ENCODE data around the gene HOXA2. TPM values are rescaled to one million over a fixed set of nuclear protein-coding genes. Genes with fewer than 3 reads are reported as not detected.

HOXA2 gene
- total RNA-seq, 2 experiments from 2014 or later: not detected

- intact Hi-C loops (cut with micrococcal nuclease): no loop called here
- no peaks in the 10 kb centered on the region for H3K9me3 Mint-ChIP-seq
- POLR2A ChIA-PET: no interaction called here
- peaks cover 4% of the 10 kb centered on the region for H3K4me1 Mint-ChIP-seq (ENCODE audit: low read depth)
- DNase-seq: no peak
- CTCF ChIA-PET: no interaction called here
- H3K27ac Mint-ChIP-seq: no peak overlapping the region
- peaks cover 55% of the 10 kb centered on the region for H3K27me3 Mint-ChIP-seq
- no peaks in the 10 kb centered on the region for H3K36me3 Mint-ChIP-seq
- no peak overlapping the region for H3K4me3 Mint-ChIP-seq
Observed at GRCh38 chr7:27128776-27129728, 26.6 kb upstream of the HOXA2 start.

DNA sequence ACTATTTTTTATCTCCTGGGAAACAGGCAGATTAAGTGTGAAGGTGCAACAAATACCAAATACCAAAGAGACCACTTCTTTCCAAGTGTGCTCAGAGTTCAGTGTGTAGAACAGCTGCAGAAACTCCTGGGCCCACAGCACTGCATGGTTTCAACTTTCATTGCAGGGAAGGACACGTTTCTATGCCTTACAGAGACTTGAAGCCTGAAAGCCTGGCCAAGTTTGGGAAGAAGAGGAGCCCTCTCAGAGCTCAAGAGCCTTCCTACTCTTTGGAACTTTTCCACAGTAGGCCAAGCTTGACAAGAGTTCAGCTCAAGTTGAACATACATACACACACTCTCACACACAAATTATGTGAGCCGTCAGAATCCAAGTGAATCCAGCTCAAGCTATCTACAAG, 25.6 kb upstream of the HOXA2 start:
- no peaks in the 10 kb centered on the region for H3K9me3 Mint-ChIP-seq
- no peaks in the 10 kb centered on the region for H3K4me1 Mint-ChIP-seq (ENCODE audit: low read depth)
- H3K36me3 Mint-ChIP-seq: no peaks in the 10 kb centered on the region
- intact Hi-C loops (cut with micrococcal nuclease): no loop called here
- no peak for DNase-seq
- no peak overlapping the region for H3K4me3 Mint-ChIP-seq
- ChIA-PET CTCF (no interaction called here), POLR2A (no interaction called here)
- no peak overlapping the region for H3K27ac Mint-ChIP-seq
- H3K27me3 Mint-ChIP-seq: peaks cover 51% of the 10 kb centered on the region

DNA sequence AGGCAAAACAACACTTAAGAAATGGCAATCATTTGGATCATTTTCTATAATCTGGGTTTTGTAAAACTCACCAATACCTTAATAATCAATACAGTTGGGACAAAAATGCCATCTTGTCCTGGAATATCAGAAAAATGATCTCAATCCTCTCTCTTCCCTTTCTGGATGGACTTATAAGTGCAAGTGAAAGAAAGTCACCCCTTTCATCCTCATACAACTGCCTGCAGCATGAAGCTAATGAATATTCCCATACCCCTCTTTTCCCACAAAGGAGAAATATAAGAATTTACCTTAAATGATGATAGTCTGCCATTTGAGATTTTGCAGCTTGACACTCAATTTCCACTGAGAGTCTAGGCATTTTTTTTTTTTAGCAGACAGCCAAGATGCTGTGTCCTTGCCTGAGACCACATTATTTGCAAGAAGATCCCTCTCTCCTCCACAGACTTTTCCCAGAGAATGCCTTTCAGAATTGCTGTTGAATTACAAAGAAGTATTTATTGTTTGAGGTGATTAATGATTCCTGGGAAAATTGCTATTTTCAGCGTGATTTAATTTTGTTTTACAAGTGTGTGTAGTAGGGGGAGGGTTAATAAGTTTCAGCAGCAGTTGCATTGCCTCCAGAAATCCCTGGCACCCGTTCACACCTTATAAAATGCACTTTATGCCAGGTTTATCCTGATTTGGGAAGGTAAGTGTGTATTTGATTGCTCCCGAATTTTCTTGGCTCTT, 24.3 kb upstream of the HOXA2 start:
- Mint-ChIP-seq H3K27ac (no peak overlapping the region), H3K4me3 (no peak overlapping the region), H3K4me1 (ENCODE audit: low read depth) (no peaks in the 10 kb centered on the region), H3K9me3 (no peaks in the 10 kb centered on the region), H3K27me3 (peaks cover 42% of the 10 kb centered on the region), H3K36me3 (no peaks in the 10 kb centered on the region)
- intact Hi-C loops (cut with micrococcal nuclease): no loop called here
- DNase-seq: no peak
- POLR2A ChIA-PET: interaction anchor here (0.6 kb wide), 1 partner anchor 478 kb away, joined by 5 read pairs; no protein-coding TSS in a partner anchor
- CTCF ChIA-PET: no interaction called here

GRCh38 chr7:27125986-27126394, 23.5 kb upstream of the HOXA2 start:
- peaks cover 35% of the 10 kb centered on the region for H3K27me3 Mint-ChIP-seq
- CTCF ChIA-PET: no interaction called here
- H3K4me1 Mint-ChIP-seq (ENCODE audit: low read depth): no peaks in the 10 kb centered on the region

DNA sequence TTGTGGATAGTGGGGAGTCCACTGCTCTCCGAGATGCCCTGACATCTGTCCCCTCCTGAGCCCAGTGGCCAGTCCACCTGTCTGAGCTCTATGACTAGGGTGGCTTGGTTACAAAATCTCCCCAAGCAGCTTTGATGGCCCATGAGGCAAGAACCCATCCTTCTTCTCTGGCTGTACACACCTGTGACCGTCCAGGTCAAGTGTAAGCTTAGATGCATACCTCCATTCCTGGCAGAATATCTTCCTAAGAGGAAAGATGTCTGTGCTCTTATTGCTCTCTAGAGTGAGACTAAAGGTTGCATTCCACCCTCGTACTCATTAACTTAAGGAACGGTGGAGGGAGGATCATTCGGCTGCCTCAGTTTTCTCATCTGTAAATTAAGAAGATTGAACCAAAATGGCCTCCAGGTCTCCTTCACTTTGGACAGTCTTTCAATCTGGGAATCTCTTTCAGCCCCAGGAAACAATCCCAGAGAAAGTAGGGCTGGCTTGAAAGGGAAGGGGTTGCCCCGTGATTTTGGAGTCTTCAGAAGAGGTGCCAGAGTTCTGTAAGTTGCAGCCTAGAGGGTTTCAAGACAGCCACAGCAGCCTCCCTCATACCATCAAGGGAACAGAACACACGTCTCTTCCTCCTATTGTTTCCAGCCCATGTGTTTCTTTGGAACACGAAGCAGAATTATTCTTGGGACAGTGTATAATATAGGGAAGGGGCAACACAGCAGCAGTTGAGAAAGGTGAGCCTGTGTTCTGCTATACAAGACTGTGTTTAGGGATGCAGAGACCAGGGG, 22.6 kb upstream of the HOXA2 start:
- intact Hi-C loops (cut with micrococcal nuclease): no loop called here
- ChIA-PET CTCF (no interaction called here), POLR2A (no interaction called here)
- no peak for DNase-seq
- peaks cover 35% of the 10 kb centered on the region for H3K27me3 Mint-ChIP-seq
- H3K4me1 Mint-ChIP-seq (ENCODE audit: low read depth): no peaks in the 10 kb centered on the region
- H3K9me3 Mint-ChIP-seq: no peaks in the 10 kb centered on the region
- no peak overlapping the region for H3K4me3 Mint-ChIP-seq
- H3K27ac Mint-ChIP-seq: no peak overlapping the region
- H3K36me3 Mint-ChIP-seq: no peaks in the 10 kb centered on the region

More at GRCh38 chr7:27125986-27126394, 23.5 kb upstream of the HOXA2 start:
- H3K27ac Mint-ChIP-seq: no peak overlapping the region
- POLR2A ChIA-PET: no interaction called here
- H3K9me3 Mint-ChIP-seq: no peaks in the 10 kb centered on the region
- intact Hi-C loops (cut with micrococcal nuclease): no loop called here
- no peak overlapping the region for H3K4me3 Mint-ChIP-seq
- DNase-seq: no peak
- H3K36me3 Mint-ChIP-seq: no peaks in the 10 kb centered on the region

- no peaks in the 10 kb centered on the region for H3K36me3 Mint-ChIP-seq
- no peaks in the 10 kb centered on the region for H3K4me1 Mint-ChIP-seq (ENCODE audit: low read depth)
- no peaks in the 10 kb centered on the region for H3K9me3 Mint-ChIP-seq
- no peak overlapping the region for H3K27ac Mint-ChIP-seq
- H3K4me3 Mint-ChIP-seq: no peak overlapping the region
- CTCF ChIA-PET: no interaction called here
- intact Hi-C loops (cut with micrococcal nuclease): no loop called here
- DNase-seq: no peak
- POLR2A ChIA-PET: no interaction called here
- H3K27me3 Mint-ChIP-seq: peaks cover 35% of the 10 kb centered on the region
Observed at GRCh38 chr7:27124096-27124901, 21.8 kb upstream of the HOXA2 start.

DNA sequence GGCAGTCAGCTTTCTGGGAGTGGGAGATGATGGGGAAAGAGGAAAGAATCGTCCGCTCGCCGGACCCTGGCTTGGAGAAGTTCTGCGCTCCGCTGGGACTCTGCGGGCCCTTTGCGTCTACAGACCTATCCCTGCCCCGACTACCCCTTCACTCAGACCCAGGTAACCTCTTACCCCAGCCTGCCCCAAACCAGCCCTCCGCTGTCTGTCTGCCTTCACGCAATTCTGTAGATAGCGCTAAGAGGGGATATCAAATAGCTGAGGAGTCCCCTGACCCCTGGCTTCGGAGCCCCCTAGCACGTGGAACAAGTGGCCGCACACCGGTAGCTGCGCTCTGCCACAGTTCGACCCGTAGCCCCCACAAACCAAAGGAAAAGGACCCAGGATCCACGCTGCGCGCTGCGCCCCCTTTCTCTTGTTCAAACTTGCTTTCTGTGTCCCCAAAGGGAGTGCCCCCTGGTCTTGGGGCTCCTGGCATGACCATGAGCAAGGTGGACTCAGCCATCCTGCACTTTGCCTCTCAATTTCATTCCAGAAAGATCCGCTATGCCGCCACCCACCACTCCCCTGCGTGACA, 21.1 kb upstream of the HOXA2 start:
- Mint-ChIP-seq H3K4me3 (no peak overlapping the region), H3K9me3 (no peaks in the 10 kb centered on the region), H3K36me3 (no peaks in the 10 kb centered on the region), H3K27ac (no peak overlapping the region), H3K4me1 (ENCODE audit: low read depth) (no peaks in the 10 kb centered on the region), H3K27me3 (peaks cover 35% of the 10 kb centered on the region)
- no peak for DNase-seq
- ChIA-PET POLR2A (no interaction called here), CTCF (no interaction called here)
- intact Hi-C loops (cut with micrococcal nuclease): no loop called here

DNA sequence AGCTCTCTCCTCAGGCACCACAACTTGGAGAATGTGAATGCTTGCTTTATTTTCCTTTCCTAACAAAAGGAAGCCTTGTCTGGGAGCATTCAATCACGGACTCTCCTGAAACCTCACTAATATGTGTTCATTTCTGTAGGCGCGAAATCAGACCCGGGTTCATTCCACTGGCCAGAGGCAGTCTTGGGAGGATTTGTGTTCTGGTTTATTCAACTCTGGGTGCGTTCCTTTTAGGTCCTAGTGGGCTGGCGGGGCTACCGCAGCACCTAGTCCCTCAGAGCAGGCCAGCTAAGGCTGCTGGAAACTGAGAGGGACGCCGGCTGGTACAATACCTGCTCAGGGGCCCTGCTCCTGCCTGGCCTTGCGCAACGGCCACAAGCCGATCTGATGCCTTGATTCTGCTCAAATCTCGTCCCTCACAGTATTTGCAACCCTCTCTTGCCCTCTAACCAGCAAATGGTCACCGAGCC, 20.6 kb upstream of the HOXA2 start:
- Mint-ChIP-seq H3K4me3 (no peak overlapping the region), H3K27me3 (peaks cover 35% of the 10 kb centered on the region), H3K36me3 (no peaks in the 10 kb centered on the region), H3K27ac (no peak overlapping the region), H3K4me1 (ENCODE audit: low read depth) (no peaks in the 10 kb centered on the region), H3K9me3 (no peaks in the 10 kb centered on the region)
- POLR2A ChIA-PET: no interaction called here
- intact Hi-C loops (cut with micrococcal nuclease): no loop called here
- CTCF ChIA-PET: no interaction called here
- no peak for DNase-seq

DNA sequence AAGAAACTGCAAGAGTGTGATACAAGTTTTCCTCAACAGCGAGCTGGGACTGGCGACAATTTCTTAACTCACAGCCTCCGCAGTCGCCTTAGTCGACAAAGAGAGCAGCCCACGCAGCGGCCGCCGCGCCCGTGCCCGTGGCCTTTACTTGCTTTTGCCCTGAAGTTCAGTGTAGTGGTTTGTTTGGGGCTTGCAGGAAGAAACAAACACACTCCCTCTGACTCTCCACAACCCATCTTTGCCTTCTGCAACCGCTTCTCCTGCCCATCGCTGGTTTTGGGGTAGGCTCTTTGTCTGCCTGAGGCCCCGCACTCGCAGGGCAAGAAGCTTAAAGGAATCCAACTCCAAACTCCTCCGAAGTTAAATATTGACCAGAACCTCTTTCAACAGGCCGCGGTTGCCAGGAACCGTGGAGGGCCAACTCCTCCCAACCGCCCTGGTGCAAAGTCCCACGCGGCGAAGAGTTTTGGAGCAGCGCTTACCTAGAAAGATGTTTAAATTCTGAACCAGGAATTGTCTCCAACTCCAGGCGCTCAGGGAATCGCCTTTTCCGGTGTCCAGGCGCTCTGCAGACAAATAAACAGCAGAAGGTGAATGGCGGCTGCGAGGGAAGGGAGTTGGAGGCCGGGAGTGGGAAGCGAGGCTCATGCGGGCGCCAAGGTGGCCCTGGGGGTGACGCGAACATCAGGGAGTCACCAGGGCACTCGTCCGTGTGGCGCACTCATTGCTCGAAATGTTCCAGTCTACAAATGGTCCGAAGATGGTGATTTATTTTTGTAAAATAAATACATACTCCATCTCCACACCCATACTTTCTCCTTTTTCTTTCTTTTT, 19.8 kb upstream of the HOXA2 start:
- no peak overlapping the region for H3K27ac Mint-ChIP-seq

DNA sequence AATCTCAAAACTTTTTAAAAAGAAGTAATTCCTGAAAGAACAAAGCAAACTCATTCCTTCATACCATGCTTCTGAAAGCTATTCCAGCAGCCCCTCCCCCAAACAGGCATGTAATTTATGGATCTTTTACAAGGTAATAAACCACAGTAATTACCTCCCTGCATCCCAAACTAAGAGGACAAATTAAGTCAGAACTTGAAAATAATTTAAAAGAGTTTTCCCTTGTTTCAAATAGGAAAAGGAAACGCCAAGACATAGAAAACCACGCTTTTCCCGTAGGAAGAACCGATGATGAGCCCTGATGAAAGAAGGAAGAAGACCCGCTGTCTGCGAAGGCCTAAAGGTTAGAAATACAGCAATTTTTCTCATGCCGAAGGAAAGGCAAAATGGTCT, 19.2 kb upstream of the HOXA2 start:
- DNase-seq: no peak
- no peak overlapping the region for H3K4me3 Mint-ChIP-seq
- intact Hi-C loops (cut with micrococcal nuclease): no loop called here
- no peak overlapping the region for H3K27ac Mint-ChIP-seq
- no peaks in the 10 kb centered on the region for H3K36me3 Mint-ChIP-seq
- no peaks in the 10 kb centered on the region for H3K9me3 Mint-ChIP-seq
- no peaks in the 10 kb centered on the region for H3K4me1 Mint-ChIP-seq (ENCODE audit: low read depth)
- CTCF ChIA-PET: no interaction called here
- POLR2A ChIA-PET: no interaction called here
- H3K27me3 Mint-ChIP-seq: peaks cover 24% of the 10 kb centered on the region

More for the DNA sequence above, 19.8 kb upstream of the HOXA2 start:
- no peak for DNase-seq
- H3K4me3 Mint-ChIP-seq: no peak overlapping the region
- intact Hi-C loops (cut with micrococcal nuclease): no loop called here
- CTCF ChIA-PET: no interaction called here
- H3K27me3 Mint-ChIP-seq: peaks cover 29% of the 10 kb centered on the region
- H3K4me1 Mint-ChIP-seq (ENCODE audit: low read depth): no peaks in the 10 kb centered on the region
- no peaks in the 10 kb centered on the region for H3K36me3 Mint-ChIP-seq
- POLR2A ChIA-PET: no interaction called here
- no peaks in the 10 kb centered on the region for H3K9me3 Mint-ChIP-seq

GRCh38 chr7:27119412-27119911, 17.0 kb upstream of the HOXA2 start:
- POLR2A ChIA-PET: no interaction called here
- H3K9me3 Mint-ChIP-seq: no peaks in the 10 kb centered on the region
- no peak for DNase-seq
- no peaks in the 10 kb centered on the region for H3K4me1 Mint-ChIP-seq (ENCODE audit: low read depth)
- CTCF ChIA-PET: interaction anchor here (0.6 kb wide), 1 partner anchor 174 kb away, joined by 6 read pairs; no protein-coding TSS in a partner anchor
- no peaks in the 10 kb centered on the region for H3K36me3 Mint-ChIP-seq
- H3K27me3 Mint-ChIP-seq: peaks cover 9% of the 10 kb centered on the region
- no peak overlapping the region for H3K27ac Mint-ChIP-seq
- H3K4me3 Mint-ChIP-seq: no peak overlapping the region
- intact Hi-C loops (cut with micrococcal nuclease): no loop called here

Measured in activated CD4-positive, alpha-beta memory T cell treated with anti-CD3 and anti-CD28 coated beads for 36 hours (primary cell).